Spinal cord (tissue), 10 donors: ENCODE data around the gene FCN2. TPM values are rescaled to one million over a fixed set of nuclear protein-coding genes. Genes with fewer than 3 reads are reported as not detected.

ENCODE experiments used
- DNase-seq, 6 donors: peaks; one replicate each; pipeline versions ENCODE4 v3.0.0 to v3.0.0-alpha.2; 2013 to 2015; ENCODE audit warnings: low spot score in 6 of 6, low read depth in 4 of 6
- H3K27ac ChIP-seq: one replicate; pipeline ENCODE4 v1.5.1; 2013; ENCODE audit warnings: low read depth, low read length, control low read depth
- H3K27me3 ChIP-seq: one replicate; pipeline ENCODE4 v1.6.1; 2013; ENCODE audit warnings: low read length; ENCODE audit not compliant: control insufficient read depth, insufficient read depth
- H3K36me3 ChIP-seq: one replicate; pipeline ENCODE4 v1.6.1; 2013; ENCODE audit warnings: low read length; ENCODE audit not compliant: control insufficient read depth, insufficient read depth
- H3K4me1 ChIP-seq: one replicate; pipeline ENCODE4 v1.6.1; 2013; ENCODE audit warnings: low read length; ENCODE audit not compliant: control insufficient read depth, insufficient read depth
- H3K4me3 ChIP-seq: one replicate; pipeline ENCODE4 v1.5.1; 2013; ENCODE audit warnings: low read depth, low read length, control low read depth
- H3K9me3 ChIP-seq: one replicate; pipeline ENCODE4 v1.6.1; 2013; ENCODE audit warnings: low read length; ENCODE audit not compliant: control insufficient read depth, insufficient read depth
- WGBS: methylation state at CpG from one replicate; pipeline ENCODE4 v1.1.5; 2013; ENCODE audit warnings: missing lambda C conversion rate; ENCODE audit not compliant: insufficient coverage; 5-methylcytosine and 5-hydroxymethylcytosine counted together
- polyA plus RNA-seq, 2 donors: library from polyadenylated mRNA; unstranded; fragments of 120-200 nt; gene quantifications; one replicate each; pipeline ENCODE4 v1.2.1, GENCODE V29; 2013; ENCODE audit not compliant: insufficient read length in 2 of 2
- total RNA-seq, 2 donors: library from RNA; depleted of rRNA in 1 of 2; stranded (reverse); fragments of 120-200 nt in 1 of 2; fragments of >200 nt in 1 of 2; gene quantifications; one replicate each; pipeline versions ENCODE4 v1.2.3 to v1.2.4, GENCODE V29; 2013 to 2014
- donor health status: healthy.

FCN2 gene
- total and polyA plus RNA-seq, 4 donors = not detected

GRCh38 chr9:134916161-134916665 is 35.6 kb downstream of the FCN2 start:
- no peak overlapping the region for H3K4me3 ChIP-seq
- peaks cover 4% of the 10 kb centered on the region for H3K9me3 ChIP-seq
- 92% methylated on average over 6 of the region's 8 CpGs for WGBS
- H3K4me1 ChIP-seq = no peaks in the 10 kb centered on the region
- no peak for DNase-seq
- H3K27ac ChIP-seq = no peak overlapping the region
- no peaks in the 10 kb centered on the region for H3K36me3 ChIP-seq
- H3K27me3 ChIP-seq = no peaks in the 10 kb centered on the region

DNA sequence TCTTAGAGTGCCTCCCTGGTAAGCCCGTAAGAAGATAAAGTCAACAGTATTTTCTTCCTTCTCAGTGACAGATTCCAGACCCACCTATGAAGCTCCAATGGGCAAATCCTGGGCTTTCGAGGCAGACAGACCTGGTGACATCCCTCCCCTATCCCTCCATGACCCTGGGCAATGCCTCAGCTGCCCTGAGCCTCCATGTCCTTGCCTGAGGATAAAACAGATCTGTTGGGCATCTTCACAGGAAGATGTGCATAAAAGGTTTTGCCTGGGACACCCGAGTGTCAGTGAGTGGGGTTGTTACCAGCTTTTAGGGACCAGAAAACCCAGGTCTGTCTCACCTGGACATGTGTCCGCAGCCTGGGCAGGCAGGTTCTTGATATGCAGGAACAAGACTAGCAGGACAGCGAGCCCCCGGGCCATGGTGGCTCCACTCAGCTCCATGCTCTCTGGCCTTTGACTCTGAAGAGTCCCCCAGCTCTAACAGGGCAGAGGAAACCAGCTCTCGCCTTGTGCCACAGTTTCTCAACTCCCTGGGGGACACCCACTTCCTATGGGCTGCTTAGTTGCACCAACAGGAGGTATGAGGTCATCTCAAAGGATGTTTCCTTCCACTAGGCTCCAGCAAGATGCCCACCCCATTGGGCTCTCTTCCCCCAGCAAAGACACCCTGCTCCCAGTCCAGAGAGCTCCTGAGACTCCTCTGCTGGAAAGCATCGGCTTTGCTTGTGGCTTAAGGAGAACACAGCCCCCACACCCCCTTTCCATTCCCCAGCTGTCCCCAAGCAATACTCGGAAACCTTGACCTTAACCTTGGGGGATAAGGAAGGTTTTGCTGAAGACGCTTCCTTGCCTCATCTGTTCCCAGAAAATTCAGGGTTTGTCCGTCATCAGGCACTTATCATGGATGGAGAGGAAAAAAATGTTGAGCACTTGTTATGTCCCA is 37.1 kb downstream of the FCN2 start, which contains the start of gene FCN1:
Gene FCN1, minus strand, starts transcription at position 482 of the 943 bp plus-strand sequence. Its CDS starts 41 bp downstream, at position 441.
- H3K4me1 ChIP-seq = no peaks in the 10 kb centered on the region
- H3K4me3 ChIP-seq = no peak within 1 kb of the TSS
- DNase-seq = no peak
- no peaks in the 10 kb centered on the region for H3K27me3 ChIP-seq
- H3K9me3 ChIP-seq = peaks cover 4% of the 10 kb centered on the region
- H3K27ac ChIP-seq = no peak within 1 kb of the TSS
- WGBS = 86% methylated on average over 7 of the region's 11 CpGs
- H3K36me3 ChIP-seq = no peaks in the 10 kb centered on the region

DNA sequence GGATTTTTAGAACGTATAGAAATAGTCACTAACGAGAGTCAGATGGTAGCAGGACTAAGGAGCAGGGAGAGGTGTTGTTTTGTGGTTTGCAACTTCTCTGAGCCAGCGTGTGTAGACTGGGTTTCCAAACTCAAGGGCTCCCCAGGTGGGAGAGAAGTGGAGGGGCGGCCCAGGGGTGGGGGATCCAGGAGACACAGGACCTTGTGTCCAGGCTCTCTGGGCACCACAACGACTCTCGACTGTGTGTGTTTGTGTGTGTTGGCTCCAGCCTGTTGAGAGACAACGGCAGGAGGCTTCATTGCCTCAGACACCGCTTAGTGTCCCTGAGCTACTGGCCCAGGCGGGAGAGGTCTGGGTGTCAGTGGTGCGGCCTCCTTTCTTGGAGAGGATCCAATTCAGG is 38.0 kb downstream of the FCN2 start:
- Histone ChIP-seq H3K27me3 (no peaks in the 10 kb centered on the region), H3K4me1 (no peaks in the 10 kb centered on the region), H3K27ac (no peak overlapping the region), H3K4me3 (no peak overlapping the region), H3K9me3 (peaks cover 4% of the 10 kb centered on the region), H3K36me3 (no peaks in the 10 kb centered on the region)
- 86% methylated on average over 10 of the region's 10 CpGs for whole genome bisulfite sequencing
- DNase-seq = no peak

DNA sequence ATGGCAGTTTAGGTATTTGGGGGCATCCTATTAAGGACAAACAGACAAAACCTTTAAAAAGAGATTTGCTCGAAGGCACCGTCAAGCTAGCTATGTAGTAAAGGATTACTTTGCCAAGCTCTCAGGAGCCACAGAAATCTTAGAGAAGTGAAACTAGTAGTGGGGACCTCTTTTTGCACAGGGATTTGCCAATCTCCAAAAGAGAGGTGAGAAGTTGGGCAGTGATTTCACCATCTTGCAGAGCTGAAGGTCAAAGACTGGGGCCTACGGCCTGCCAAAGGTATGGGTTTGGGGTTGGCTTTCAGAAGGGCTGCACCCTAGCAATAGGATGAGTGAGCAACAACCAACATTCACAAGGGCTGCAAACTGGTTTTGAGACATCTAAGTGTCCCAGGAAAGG is 38.7 kb downstream of the FCN2 start:
- no peak for DNase-seq
- Histone ChIP-seq H3K27ac (no peak overlapping the region), H3K4me3 (no peak overlapping the region), H3K27me3 (no peaks in the 10 kb centered on the region), H3K36me3 (no peaks in the 10 kb centered on the region), H3K9me3 (peaks cover 4% of the 10 kb centered on the region), H3K4me1 (no peaks in the 10 kb centered on the region)
- 90% methylated on average over 2 of the region's 3 CpGs for WGBS

DNA sequence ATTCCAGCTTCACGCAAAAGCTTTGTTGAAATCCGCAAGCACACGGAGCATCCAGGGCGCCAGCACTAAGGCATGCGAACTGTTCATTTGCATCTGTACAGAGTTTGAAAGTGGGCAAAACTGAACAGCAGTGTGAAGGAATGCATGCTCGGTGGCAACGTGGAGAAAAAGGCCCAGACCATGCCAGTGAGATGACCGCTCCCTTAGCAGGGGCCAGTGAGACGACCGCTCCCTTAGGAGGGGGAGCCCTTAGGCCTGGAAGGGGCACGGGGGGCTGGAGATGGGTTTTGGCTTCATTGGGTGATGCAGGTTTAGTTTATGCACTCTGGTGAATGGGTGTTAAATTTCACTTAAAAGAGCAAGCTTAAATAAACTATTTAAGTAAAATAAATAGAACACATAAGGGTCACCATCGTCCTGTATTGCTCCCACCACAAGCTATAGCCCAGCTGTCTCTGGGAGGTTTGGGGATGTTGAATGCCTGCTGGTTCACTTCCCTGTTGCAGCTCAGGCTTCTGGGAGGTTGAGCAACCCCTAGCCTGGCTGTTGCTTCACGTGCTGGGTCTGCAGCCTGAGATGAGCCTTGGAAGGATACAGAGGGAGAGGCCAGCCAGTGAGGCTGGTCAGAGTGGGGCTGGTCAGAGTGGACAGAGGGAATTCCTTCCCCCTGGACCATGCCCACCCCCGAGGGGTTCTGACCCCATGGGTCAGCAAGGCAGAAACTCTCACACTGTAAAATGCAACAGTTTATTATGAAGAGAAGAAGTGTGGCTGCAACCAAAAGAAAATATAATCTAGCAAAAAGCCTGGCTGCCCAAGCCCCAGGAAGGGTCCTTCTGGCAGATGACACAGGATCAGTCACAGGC is 41.7 kb downstream of the FCN2 start:
- Histone ChIP-seq H3K27me3 (no peaks in the 10 kb centered on the region), H3K36me3 (no peaks in the 10 kb centered on the region), H3K4me3 (no peak overlapping the region), H3K27ac (no peak overlapping the region), H3K9me3 (peaks cover 4% of the 10 kb centered on the region), H3K4me1 (no peaks in the 10 kb centered on the region)
- no peak for DNase-seq
- 88% methylated on average over 8 of the region's 14 CpGs for WGBS

- WGBS = 95% methylated on average over 9 of the region's 9 CpGs
- no peak overlapping the region for H3K4me3 ChIP-seq
- H3K27ac ChIP-seq = no peak overlapping the region
- no peaks in the 10 kb centered on the region for H3K36me3 ChIP-seq
- H3K9me3 ChIP-seq = peaks cover 4% of the 10 kb centered on the region
- no peaks in the 10 kb centered on the region for H3K4me1 ChIP-seq
- no peak for DNase-seq
- H3K27me3 ChIP-seq = no peaks in the 10 kb centered on the region
Observed at GRCh38 chr9:134922932-134923240, 42.3 kb downstream of the FCN2 start.

- no peaks in the 10 kb centered on the region for H3K27me3 ChIP-seq
- no peaks in the 10 kb centered on the region for H3K36me3 ChIP-seq
- peaks cover 4% of the 10 kb centered on the region for H3K9me3 ChIP-seq
- no peak for DNase-seq
- H3K4me1 ChIP-seq = no peaks in the 10 kb centered on the region
- no peak overlapping the region for H3K4me3 ChIP-seq
- WGBS = 88% methylated on average over 4 of the region's 7 CpGs
- no peak overlapping the region for H3K27ac ChIP-seq
Observed at GRCh38 chr9:134923466-134923865, 42.9 kb downstream of the FCN2 start.

DNA sequence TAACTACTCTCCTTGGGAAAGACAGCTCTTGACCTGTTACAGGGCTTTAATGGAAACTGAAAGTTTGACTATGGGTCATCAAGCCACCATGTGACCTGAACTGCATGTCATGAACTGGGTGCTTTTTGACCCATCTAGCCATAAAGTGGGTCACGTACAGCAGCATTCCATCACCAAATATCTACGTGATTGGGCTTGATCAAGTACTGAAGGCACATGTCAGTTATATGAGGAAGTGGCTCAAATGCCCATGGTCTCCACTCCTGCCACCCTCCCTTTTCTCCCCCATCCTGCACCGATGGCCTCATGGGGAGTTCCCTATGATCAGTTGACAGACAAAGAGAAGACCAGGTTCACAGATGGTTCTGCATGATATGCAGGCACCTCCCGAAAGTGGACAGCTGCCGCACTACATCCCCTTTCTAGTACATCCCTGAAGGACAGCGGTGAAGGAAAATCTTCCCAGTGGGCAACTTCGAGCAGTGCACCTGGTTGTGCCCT is 44.5 kb downstream of the FCN2 start:
- H3K4me1 ChIP-seq = no peaks in the 10 kb centered on the region
- no peak overlapping the region for H3K4me3 ChIP-seq
- no peaks in the 10 kb centered on the region for H3K27me3 ChIP-seq
- H3K27ac ChIP-seq = no peak overlapping the region
- no peaks in the 10 kb centered on the region for H3K9me3 ChIP-seq
- 95% methylated on average over 2 of the region's 7 CpGs for WGBS
- no peak for DNase-seq
- H3K36me3 ChIP-seq = no peaks in the 10 kb centered on the region

DNA sequence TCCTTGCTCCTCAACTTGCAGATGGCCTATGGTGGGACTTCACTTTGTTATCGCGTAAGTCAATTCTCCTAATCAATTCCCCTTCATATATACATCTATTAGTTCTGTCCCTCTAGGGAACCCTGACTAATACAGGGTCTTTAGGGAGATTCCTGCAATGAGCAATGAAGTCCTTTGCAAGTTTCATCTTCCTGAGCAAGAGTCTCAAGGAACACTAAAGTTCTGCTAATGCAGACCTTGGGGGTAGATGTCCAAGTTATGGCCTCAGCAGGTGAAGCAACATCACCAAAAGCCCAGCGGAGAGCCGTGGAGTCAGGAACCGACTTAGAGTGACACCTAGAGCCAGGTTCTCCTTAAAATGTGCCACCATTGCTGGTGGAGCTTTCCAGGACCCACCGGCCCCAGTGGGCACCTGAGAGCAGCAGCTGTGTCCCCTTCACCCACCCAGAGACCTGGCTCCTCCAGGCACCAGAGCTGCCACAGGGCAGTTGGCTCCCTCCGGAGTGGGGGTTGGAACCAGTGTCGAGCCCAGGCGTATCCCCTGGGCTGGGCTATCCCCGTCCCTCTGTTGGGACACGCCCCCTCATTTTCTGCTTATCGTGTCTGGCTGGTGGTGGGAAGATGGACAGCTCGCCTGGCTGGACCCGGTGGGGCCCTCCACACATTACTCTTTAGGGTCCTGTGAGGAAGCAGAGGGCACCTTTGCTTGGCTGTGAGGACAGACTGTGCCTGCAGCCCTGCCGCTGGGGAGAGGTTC is 48.0 kb downstream of the FCN2 start:
- Histone ChIP-seq H3K36me3 (no peaks in the 10 kb centered on the region), H3K4me1 (no peaks in the 10 kb centered on the region), H3K9me3 (no peaks in the 10 kb centered on the region), H3K4me3 (no peak overlapping the region), H3K27me3 (no peaks in the 10 kb centered on the region), H3K27ac (no peak overlapping the region)
- 80% methylated on average over 13 of the region's 15 CpGs for WGBS
- no peak for DNase-seq
